Keratinocyte (primary cell): ENCODE data around the gene GZMM.

Source experiments
- EZH2 ChIP-seq: IDR thresholded peaks from one replicate; pipeline ENCODE4 v1.6.1; 2012; ENCODE audit warnings: inconsistent platforms, mild to moderate bottlenecking, low read length, moderate library complexity
- TF ChIP-seq, protein P1 (sequence below), 3 experiments: IDR thresholded peaks in 1 of 3; conservative IDR thresholded peaks in 1 of 3; optimal IDR thresholded peaks in 1 of 3; 2 replicates in 2 of 3; 3 replicates in 1 of 3; pipeline versions ENCODE3 to v1.5.1; 2011; ENCODE audit warnings: low read length in 3 of 3, mild to moderate bottlenecking in 3 of 3, moderate library complexity in 2 of 3, control low read depth in 1 of 3, inconsistent platforms in 1 of 3; ENCODE audit not compliant: insufficient read depth in 2 of 3; ENCODE audit errors: extremely low read depth in 1 of 3

- TF ChIP-seq, protein P1, sequence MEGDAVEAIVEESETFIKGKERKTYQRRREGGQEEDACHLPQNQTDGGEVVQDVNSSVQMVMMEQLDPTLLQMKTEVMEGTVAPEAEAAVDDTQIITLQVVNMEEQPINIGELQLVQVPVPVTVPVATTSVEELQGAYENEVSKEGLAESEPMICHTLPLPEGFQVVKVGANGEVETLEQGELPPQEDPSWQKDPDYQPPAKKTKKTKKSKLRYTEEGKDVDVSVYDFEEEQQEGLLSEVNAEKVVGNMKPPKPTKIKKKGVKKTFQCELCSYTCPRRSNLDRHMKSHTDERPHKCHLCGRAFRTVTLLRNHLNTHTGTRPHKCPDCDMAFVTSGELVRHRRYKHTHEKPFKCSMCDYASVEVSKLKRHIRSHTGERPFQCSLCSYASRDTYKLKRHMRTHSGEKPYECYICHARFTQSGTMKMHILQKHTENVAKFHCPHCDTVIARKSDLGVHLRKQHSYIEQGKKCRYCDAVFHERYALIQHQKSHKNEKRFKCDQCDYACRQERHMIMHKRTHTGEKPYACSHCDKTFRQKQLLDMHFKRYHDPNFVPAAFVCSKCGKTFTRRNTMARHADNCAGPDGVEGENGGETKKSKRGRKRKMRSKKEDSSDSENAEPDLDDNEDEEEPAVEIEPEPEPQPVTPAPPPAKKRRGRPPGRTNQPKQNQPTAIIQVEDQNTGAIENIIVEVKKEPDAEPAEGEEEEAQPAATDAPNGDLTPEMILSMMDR (optimal IDR thresholded peaks at IDR 0.05 in 1 of 3, IDR thresholded peaks at IDR 0.05 in 1 of 3, conservative IDR thresholded peaks at IDR 0.05 in 1 of 3; ENCODE audit: extremely low read depth in 1 of 3, insufficient read depth in 2 of 3, low read length in 3 of 3), result no peak
- no peak for TF ChIP-seq EZH2
Observed at GRCh38 chr19:512547-513365, 31.1 kb upstream of the GZMM start.
